C4-2B (cell line): ENCODE measurements around the gene UVRAG.

Source experiments
- ZFX ChIP-seq: fragments of 450-650 bp; IDR thresholded peaks from 2 replicates; pipeline ENCODE4 v1.6.1; 2017
- TF ChIP-seq, protein P1 (sequence below): fragments of 450-650 bp; conservative IDR thresholded peaks from 2 replicates; pipeline ENCODE4 v1.5.1; 2017; ENCODE audit warnings: mild to moderate bottlenecking

DNA sequence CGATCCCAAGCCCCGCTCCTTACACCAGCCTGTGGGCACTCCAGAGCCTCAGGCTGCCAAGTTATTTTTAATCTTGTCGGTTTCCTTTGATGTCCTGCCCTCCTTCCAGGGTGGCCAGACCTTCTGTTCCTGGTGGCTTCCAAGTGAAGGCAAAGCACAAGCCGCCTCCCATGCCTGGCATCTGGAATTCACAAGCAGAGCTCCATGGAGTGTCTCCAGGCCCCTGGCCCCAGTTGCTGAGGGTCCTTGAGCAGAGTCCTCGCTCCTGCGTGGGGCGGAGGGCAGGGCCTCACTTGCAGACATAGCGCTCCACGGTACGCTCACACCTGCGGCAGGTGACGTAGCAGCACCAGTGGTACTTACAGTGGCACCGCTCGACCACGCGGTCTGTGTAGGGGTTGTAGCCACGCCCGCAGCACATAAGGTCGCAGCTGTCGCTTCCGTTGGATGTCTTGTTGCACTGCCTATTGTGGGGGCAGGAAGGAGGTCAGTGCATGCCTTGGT lies 371.8 kb downstream of the UVRAG start:
- TF ChIP-seq, protein P1, sequence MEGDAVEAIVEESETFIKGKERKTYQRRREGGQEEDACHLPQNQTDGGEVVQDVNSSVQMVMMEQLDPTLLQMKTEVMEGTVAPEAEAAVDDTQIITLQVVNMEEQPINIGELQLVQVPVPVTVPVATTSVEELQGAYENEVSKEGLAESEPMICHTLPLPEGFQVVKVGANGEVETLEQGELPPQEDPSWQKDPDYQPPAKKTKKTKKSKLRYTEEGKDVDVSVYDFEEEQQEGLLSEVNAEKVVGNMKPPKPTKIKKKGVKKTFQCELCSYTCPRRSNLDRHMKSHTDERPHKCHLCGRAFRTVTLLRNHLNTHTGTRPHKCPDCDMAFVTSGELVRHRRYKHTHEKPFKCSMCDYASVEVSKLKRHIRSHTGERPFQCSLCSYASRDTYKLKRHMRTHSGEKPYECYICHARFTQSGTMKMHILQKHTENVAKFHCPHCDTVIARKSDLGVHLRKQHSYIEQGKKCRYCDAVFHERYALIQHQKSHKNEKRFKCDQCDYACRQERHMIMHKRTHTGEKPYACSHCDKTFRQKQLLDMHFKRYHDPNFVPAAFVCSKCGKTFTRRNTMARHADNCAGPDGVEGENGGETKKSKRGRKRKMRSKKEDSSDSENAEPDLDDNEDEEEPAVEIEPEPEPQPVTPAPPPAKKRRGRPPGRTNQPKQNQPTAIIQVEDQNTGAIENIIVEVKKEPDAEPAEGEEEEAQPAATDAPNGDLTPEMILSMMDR = no peak
- no peak for TF ChIP-seq ZFX
